Ascending aorta (tissue), 2 donors: ENCODE data around the gene IRF5. TPM values are rescaled to one million over a fixed set of nuclear protein-coding genes. Genes with fewer than 3 reads are reported as not detected.
A peak's percentile ranks its signal among the peaks of the same experiment; 100 is the strongest.

Experiments used
- DNase-seq, 2 donors: peaks; one replicate each; pipeline ENCODE4 v3.0.0-alpha.2; 2019; ENCODE audit warnings: low spot score in 2 of 2
- H3K27ac ChIP-seq, 2 donors: fragments of 200-600 bp; sonication (generic); one replicate each; pipeline ENCODE4 v1.5.1; 2016 to 2017; ENCODE audit warnings: mild to moderate bottlenecking in 1 of 2
- H3K27me3 ChIP-seq: fragments of 200-600 bp; sonication (generic); one replicate; pipeline ENCODE4 v1.5.1; 2017
- H3K36me3 ChIP-seq, 2 donors: fragments of 200-600 bp; sonication (generic); one replicate each; pipeline ENCODE4 v1.5.1; 2016
- H3K4me1 ChIP-seq, 2 donors: fragments of 200-600 bp; sonication (generic); one replicate each; pipeline ENCODE4 v1.5.1; 2016 to 2017; ENCODE audit warnings: mild to moderate bottlenecking in 1 of 2
- H3K4me3 ChIP-seq, 2 donors: fragments of 200-600 bp; sonication (generic); one replicate each; pipeline ENCODE4 v1.5.1; 2016 to 2017; ENCODE audit warnings: mild to moderate bottlenecking in 1 of 2
- H3K9me3 ChIP-seq, 2 donors: fragments of 200-600 bp; sonication (generic); one replicate each; pipeline ENCODE4 v1.5.1; 2016
- CTCF ChIP-seq, 3 experiments: fragments of 200-600 bp in 2 of 3; fragments of 450-650 bp in 1 of 3; sonication (generic) in 2 of 3; IDR thresholded peaks; one replicate each; pipeline ENCODE4 v1.5.1; 2016 to 2019; ENCODE audit warnings: antibody characterized with exemption in 3 of 3, mild to moderate bottlenecking in 1 of 3, moderate library complexity in 1 of 3
- intact Hi-C: fragments of 100-400 bp; cut with DNase I; formaldehyde crosslinking; loops from one replicate; pipeline ENCODE4 v1.15.1; 2023
- total RNA-seq: library from RNA; depleted of rRNA; stranded (reverse); fragments of >200 nt; gene quantifications from one replicate; pipeline ENCODE4 v1.1.0, GENCODE V29; 2016

Gene IRF5
- total RNA-seq, 1 donor from 2014 or later: not detected

GRCh38 chr7:128917122-128917521 is 20.6 kb upstream of the IRF5 start:
- no peaks in the 10 kb centered on the region for H3K9me3 ChIP-seq
- H3K4me1 ChIP-seq: peaks cover 0 to 6% of the 10 kb centered on the region in 2 donors
- no peak for TF ChIP-seq CTCF (IDR thresholded peaks at IDR 0.05)
- no peaks in the 10 kb centered on the region for H3K36me3 ChIP-seq
- intact Hi-C loops: no loop called here
- H3K27me3 ChIP-seq: no peaks in the 10 kb centered on the region
- no peak overlapping the region for H3K27ac ChIP-seq
- peak in 1 of 2 donors; percentile 21 for DNase-seq
- H3K4me3 ChIP-seq: no peak overlapping the region

- no peak overlapping the region for H3K4me3 ChIP-seq
- intact Hi-C loops: no loop called here
- DNase-seq: peak in 1 of 2 donors; percentile 49
- no peaks in the 10 kb centered on the region for H3K9me3 ChIP-seq
- H3K36me3 ChIP-seq: no peaks in the 10 kb centered on the region
- H3K4me1 ChIP-seq: peaks cover 0 to 6% of the 10 kb centered on the region in 2 donors
- H3K27me3 ChIP-seq: no peaks in the 10 kb centered on the region
- H3K27ac ChIP-seq: no peak overlapping the region
- no peak for TF ChIP-seq CTCF (IDR thresholded peaks at IDR 0.05)
These were observed 19.6 kb upstream of the IRF5 start for GRCh38 chr7:128918016-128918665.

GRCh38 chr7:128919241-128919640 is 18.5 kb upstream of the IRF5 start:
- no peak for TF ChIP-seq CTCF (IDR thresholded peaks at IDR 0.05)
- Histone ChIP-seq H3K4me3 (no peak overlapping the region), H3K27ac (no peak overlapping the region), H3K9me3 (no peaks in the 10 kb centered on the region), H3K27me3 (no peaks in the 10 kb centered on the region), H3K4me1 (peaks cover 0 to 6% of the 10 kb centered on the region in 2 donors), H3K36me3 (no peaks in the 10 kb centered on the region)
- intact Hi-C loops: no loop called here
- DNase-seq: no peak

GRCh38 chr7:128919881-128920799 is 17.6 kb upstream of the IRF5 start:
- intact Hi-C loops: no loop called here
- no peaks in the 10 kb centered on the region for H3K27me3 ChIP-seq

More at GRCh38 chr7:128919881-128920799, 17.6 kb upstream of the IRF5 start:
- no peak for DNase-seq
- Histone ChIP-seq H3K36me3 (no peaks in the 10 kb centered on the region), H3K4me1 (peaks cover 0 to 6% of the 10 kb centered on the region in 2 donors), H3K27ac (no peak overlapping the region), H3K9me3 (no peaks in the 10 kb centered on the region), H3K4me3 (no peak overlapping the region)
- no peak for TF ChIP-seq CTCF (IDR thresholded peaks at IDR 0.05)
